ENCODE data around the gene AGR2.

The AGR2 gene

GRCh38 chr7:16812542-16813231, 7.9 kb upstream of the AGR2 start:
- no peak for DNase-seq (ENCODE audit: low read depth)

DNA sequence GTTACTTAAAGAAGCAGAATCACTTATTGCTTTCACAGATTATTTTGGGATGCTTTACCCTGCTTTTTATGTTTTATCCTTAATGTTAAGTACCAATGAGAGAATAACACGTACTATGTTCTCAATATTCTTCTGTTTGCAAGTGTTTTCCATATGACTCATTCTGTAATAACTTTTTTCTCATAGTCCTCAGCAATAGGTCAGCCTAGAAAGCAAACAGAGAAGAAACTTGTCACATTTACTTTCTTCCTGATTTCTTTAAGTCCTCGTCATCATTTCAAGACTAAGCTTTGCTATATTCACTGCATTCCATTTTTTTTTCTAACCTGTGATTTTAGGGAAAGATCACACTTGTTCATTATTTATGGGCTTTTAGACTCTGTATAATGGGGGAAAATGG, 6.8 kb upstream of the AGR2 start:
- DNase-seq (ENCODE audit: low read depth): peak; percentile 64

- DNase-seq (ENCODE audit: low read depth): no peak
Observed at GRCh38 chr7:16810573-16810972, 5.8 kb upstream of the AGR2 start.

GRCh38 chr7:16810112-16810511, 5.3 kb upstream of the AGR2 start:
- no peak for DNase-seq (ENCODE audit: low read depth)

- DNase-seq (ENCODE audit: low read depth): no peak
Observed at GRCh38 chr7:16805441-16805840, 642 bp upstream of the AGR2 start.

GRCh38 chr7:16803881-16804673, 722 bp downstream of the AGR2 start:
- no peak for DNase-seq (ENCODE audit: low read depth)

DNA sequence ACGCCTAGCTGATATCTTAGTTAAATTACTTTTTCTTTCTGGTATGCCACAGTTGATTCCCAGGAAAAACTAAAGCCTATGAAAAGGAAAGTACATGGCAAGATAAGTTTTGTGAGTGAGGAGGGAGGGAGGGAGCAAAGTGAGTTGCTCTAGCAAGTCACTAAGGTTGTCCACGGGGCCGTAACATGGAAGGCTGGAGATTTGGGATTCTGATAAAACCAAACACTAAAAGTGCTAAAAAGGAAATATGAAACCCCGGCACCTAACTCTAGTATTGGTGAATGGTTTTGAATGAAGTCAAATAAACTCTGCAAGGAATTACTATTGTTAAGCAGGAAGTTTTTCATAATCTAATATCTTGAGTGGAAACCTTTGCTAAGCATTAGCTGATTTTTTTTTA, 1.7 kb downstream of the AGR2 start:
- no peak for DNase-seq (ENCODE audit: low read depth)

GRCh38 chr7:16801579-16801978, 3.2 kb downstream of the AGR2 start:
- no peak for DNase-seq (ENCODE audit: low read depth)

DNA sequence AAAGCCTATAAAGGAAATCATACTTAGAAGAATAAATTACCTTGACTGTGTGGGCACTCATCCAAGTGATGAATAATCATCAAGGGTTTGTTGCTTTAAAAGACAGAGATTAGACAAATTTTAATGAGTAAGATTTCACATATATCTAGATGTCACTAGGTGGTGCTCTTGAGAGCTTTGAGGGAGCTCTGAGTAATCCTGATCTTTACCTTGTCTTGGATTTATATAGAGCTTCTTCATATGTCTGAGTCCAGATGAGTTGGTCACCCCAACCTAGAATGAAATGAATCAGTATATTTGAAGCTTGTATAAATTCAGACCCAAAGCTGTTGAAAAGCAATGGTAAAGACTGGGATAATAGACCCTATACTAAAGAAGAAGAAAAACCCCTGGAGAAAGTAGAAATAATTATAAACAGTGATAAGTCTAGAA, 3.7 kb downstream of the AGR2 start:
- peak; percentile 90 for DNase-seq (ENCODE audit: low read depth)

DNA sequence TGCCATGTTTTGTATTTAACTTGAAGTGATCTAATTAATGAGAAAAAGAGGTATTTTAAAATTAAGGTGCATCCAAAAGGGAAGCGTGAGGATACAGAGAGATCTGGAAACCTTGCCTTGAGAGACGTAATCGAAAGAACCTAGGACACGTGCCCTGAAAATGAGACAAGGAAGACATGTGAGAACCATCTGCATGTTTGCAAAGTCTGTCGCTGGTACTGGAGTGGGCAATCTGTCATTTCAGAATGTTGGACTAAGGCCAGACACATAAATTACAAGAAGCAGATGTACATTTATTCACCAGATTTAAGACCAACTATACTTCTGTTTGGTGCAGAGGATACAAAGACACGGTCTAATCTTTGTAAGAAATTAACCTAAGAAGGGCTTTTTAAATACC, 9.2 kb downstream of the AGR2 start:
- peak; percentile 30 for DNase-seq (ENCODE audit: low read depth)

GRCh38 chr7:16794986-16795385, 9.8 kb downstream of the AGR2 start:
- DNase-seq (ENCODE audit: low read depth): no peak

GRCh38 chr7:16791905-16792698, 12.7 kb downstream of the AGR2 start:
- no peak for DNase-seq (ENCODE audit: low read depth)

- DNase-seq (ENCODE audit: low read depth): no peak
Observed at GRCh38 chr7:16791071-16791470, 13.7 kb downstream of the AGR2 start.

DNA sequence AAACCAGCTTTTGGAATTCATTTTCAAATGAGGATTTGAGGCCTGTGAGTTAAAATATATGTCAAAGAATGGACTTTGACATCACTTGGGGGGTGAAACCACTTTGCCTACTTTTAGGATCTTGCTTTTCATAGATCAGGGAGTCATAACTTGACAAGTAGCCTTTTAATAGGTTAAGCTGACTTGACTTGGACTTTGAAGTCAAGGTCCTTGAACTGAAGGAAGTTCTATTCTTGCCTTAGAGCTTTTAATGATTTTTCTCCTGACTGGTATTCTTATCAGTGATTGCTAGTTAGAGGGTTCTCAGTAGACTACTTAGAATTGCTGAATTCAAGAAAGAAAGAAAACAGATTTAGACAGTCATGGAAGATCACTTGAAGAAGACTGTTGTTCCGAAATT, 17.7 kb downstream of the AGR2 start:
- DNase-seq (ENCODE audit: low read depth): no peak

DNA sequence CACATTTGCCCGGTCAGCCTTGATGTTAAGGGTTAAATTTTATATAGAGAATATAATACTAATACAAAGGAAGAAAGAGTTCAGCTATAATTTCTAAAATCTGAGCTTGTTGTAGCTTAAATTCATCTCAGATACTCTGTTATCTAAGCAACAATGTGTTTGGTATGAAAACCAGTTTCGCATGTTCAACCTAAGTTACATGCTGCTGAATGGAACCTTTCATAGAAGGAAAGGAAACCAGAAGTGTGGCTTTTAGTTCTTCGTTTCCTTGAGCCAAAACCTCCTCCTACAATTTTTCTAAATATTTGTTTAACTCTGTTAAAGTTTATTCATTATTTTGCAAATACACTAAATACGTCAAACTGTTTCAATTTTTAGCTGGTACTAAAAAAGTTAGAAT, 18.5 kb downstream of the AGR2 start:
- DNase-seq (ENCODE audit: low read depth): no peak

GRCh38 chr7:16785846-16786245, 19.0 kb downstream of the AGR2 start:
- DNase-seq (ENCODE audit: low read depth): no peak

DNA sequence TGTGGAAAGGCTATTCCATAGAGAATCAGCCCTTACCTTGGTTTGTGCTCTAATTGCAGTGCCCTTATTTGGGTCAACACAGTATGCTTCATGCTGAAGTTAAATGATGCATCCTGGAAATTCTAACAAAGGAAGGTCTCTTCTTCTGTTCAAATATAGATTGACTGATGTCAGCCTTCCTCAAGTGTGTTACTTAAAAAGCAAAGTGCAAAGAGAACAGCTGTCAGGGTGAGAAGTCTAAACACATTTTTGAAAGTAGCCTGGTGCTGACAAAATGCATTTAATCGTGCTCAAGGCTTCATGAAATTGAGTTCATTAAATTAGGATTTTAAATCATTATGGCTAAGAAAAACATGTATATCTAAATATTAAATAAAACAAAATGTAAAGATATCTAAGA, 19.5 kb downstream of the AGR2 start:
- no peak for DNase-seq (ENCODE audit: low read depth)

GRCh38 chr7:16780596-16780995, 24.2 kb downstream of the AGR2 start:
- no peak for DNase-seq (ENCODE audit: low read depth)

DNA sequence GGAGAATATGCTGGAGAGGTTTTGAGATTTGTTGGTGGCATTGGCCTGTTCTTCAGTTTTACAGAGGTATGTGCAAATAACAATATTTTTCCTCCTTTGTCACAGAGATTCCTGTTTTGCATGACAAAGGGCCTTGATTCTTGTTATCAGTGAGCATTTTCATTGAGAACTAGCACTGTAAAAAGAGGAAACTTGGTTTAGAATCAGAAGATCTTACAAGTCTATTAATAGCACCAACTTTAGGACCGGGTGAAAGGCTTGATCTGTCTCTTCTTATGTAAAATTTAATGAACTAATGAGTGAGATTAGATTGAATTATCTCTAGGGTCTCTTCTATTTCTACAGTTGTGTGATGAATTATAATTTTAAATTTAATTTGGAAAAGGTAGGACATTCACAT, 25.7 kb downstream of the AGR2 start:
- no peak for DNase-seq (ENCODE audit: low read depth)

- DNase-seq (ENCODE audit: low read depth): no peak
Observed at GRCh38 chr7:16778476-16778875, 26.3 kb downstream of the AGR2 start.

DNA sequence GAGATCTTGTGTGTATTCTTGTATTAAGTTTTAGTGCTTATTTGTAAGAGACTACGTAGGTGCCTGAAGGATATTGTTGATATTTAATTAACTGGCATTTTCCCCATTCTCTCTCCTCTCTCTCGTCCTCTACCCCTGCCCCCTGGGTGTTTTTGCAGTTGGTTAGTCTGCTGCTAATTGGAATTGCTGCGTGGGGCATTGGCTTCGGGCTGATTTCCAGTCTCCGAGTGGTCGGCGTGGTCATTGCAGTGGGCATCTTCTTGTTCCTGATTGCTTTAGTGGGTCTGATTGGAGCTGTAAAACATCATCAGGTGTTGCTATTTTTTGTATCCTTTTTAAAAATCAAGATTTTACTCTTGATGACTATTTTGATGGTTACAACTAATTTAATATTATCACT, 28.7 kb downstream of the AGR2 start:
- DNase-seq (ENCODE audit: low read depth): no peak

DNA sequence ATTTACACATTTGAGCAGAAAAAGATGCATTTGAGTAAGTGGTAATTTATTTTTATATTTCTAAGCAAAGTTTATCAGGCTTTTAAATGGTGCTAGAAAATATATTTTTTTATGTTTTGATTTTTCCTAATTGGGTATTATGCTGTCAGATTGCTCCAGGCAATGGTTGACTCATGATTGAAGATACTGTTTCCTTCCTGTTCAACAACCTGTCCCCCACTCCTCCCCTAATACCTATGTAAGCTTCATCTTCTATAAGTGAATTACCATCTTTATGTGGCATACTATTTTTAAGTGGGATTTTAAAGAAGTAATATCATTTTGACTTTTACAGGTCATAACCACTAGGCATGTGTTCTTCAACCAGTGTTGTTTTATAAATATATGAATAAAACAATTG, 29.8 kb downstream of the AGR2 start:
- no peak for DNase-seq (ENCODE audit: low read depth)

GRCh38 chr7:16774294-16774693, 30.5 kb downstream of the AGR2 start:
- DNase-seq (ENCODE audit: low read depth): no peak

Data from amniotic epithelial cell (primary cell).